ENCODE data around the gene SSU72. TPM values are rescaled to one million over a fixed set of nuclear protein-coding genes. Genes with fewer than 3 reads are reported as not detected.

SSU72 gene
- total RNA-seq, 2 experiments from 2014 or later: 95.4 to 101 TPM

DNA sequence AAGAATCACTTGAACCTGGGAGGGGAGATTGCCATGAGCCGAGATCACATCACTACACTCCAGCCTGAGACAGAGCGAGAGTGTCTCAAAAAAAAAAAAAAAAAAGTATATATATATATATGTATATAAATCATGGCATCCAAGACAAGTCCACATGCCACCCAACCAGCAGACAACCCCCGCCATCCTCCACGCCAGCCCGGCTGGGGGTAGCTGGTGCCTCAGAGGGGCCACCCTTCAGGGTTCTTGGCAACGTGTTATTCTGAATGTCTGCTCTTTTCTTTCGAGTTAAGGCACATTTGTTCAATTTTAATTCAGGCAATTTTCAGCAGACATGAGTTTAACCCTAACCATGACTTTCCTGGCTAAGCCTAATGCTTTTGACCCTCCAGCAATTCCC lies 24.6 kb downstream of the SSU72 start:
- H3K27me3 Mint-ChIP-seq: no peaks in the 10 kb centered on the region
- intact Hi-C loops (cut with DNase I, micrococcal nuclease): no loop called here
- TF ChIP-seq, protein P1, sequence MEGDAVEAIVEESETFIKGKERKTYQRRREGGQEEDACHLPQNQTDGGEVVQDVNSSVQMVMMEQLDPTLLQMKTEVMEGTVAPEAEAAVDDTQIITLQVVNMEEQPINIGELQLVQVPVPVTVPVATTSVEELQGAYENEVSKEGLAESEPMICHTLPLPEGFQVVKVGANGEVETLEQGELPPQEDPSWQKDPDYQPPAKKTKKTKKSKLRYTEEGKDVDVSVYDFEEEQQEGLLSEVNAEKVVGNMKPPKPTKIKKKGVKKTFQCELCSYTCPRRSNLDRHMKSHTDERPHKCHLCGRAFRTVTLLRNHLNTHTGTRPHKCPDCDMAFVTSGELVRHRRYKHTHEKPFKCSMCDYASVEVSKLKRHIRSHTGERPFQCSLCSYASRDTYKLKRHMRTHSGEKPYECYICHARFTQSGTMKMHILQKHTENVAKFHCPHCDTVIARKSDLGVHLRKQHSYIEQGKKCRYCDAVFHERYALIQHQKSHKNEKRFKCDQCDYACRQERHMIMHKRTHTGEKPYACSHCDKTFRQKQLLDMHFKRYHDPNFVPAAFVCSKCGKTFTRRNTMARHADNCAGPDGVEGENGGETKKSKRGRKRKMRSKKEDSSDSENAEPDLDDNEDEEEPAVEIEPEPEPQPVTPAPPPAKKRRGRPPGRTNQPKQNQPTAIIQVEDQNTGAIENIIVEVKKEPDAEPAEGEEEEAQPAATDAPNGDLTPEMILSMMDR (IDR thresholded peaks at IDR 0.05): no peak
- no peak overlapping the region for H3K4me3 Mint-ChIP-seq
- no peaks in the 10 kb centered on the region for H3K27me3 ChIP-seq (ENCODE audit: control insufficient read depth in 1 of 2, insufficient read depth in 2 of 2, low read length in 2 of 2)
- H3K9me3 Mint-ChIP-seq: no peaks in the 10 kb centered on the region
- H3K36me3 Mint-ChIP-seq (ENCODE audit: low read depth): no peaks in the 10 kb centered on the region
- ATAC-seq (ENCODE audit: poor library complexity) (no peak), DNase-seq (no peak)
- H3K4me1 Mint-ChIP-seq (ENCODE audit: low read depth): no peaks in the 10 kb centered on the region
- no peak overlapping the region for H3K27ac ChIP-seq (ENCODE audit: low read depth in 1 of 2, low read length in 2 of 2)
- H3K9me3 ChIP-seq (ENCODE audit: control insufficient read depth in 1 of 2, insufficient read depth in 1 of 2, low read length in 2 of 2): no peaks in the 10 kb centered on the region
- H3K36me3 ChIP-seq (ENCODE audit: insufficient read depth, low read length): peaks cover 8% of the 10 kb centered on the region
- peaks cover 6% of the 10 kb centered on the region for H3K4me1 ChIP-seq (ENCODE audit: insufficient read depth, low read length)
- no peak overlapping the region for H3K27ac Mint-ChIP-seq
- no peak overlapping the region for H3K4me3 ChIP-seq (ENCODE audit: low read length)
- POLR2A ChIA-PET: no interaction called here
- CTCF ChIA-PET: no interaction called here

DNA sequence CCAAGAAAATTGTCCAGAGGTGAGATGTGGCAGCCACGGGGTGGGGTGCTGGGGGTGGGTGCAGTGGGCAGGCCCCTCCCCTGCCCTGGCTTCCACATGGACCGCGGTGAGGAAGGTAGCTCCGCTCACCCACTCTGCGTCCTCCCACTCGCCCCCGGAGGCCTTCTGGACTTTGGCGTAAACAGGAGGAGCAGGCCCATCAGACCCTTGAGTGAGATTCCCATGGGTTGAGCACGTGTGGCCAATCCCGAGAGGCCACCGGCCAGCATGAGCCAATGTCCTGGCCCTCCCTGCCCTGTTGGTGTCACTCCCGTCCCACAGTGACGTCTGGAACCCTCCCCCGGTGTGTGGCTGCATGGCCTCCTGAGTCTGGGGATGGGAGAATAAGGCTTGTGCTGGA lies 26.1 kb downstream of the SSU72 start:
- POLR2A ChIA-PET: no interaction called here
- no peak for DNase-seq

DNA sequence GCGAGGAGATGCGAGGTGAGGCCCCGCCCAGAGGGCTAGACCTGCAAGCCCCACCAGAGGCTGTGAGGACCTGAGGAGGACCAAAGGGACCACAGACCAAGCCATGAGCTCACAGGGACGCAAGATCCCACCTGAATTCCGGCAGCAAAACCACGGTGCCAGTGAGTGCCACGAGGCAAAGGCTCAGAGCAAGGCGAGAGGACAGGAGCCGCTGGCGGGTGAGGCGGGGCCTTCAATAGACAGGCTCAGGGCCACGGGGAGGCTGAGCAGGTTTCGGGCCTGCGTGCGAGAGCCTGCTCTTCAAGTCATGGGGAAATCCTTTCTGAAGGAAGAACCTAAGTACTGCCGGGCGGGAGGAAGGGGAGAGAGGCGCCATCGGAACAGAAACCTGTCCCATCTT lies 27.2 kb downstream of the SSU72 start:
- H3K27ac Mint-ChIP-seq: peak overlapping the region; percentile 55
- H3K4me1 ChIP-seq (ENCODE audit: insufficient read depth, low read length): peaks cover 7% of the 10 kb centered on the region
- no peaks in the 10 kb centered on the region for H3K36me3 Mint-ChIP-seq (ENCODE audit: low read depth)
- H3K27ac ChIP-seq (ENCODE audit: low read depth in 1 of 2, low read length in 2 of 2): no peak overlapping the region
- H3K9me3 Mint-ChIP-seq: no peaks in the 10 kb centered on the region
- H3K27me3 ChIP-seq (ENCODE audit: control insufficient read depth in 1 of 2, insufficient read depth in 2 of 2, low read length in 2 of 2): no peaks in the 10 kb centered on the region
- no peak for DNase-seq
- no peak overlapping the region for H3K4me3 Mint-ChIP-seq
- intact Hi-C loops (cut with DNase I, micrococcal nuclease): no loop called here
- no peak for ATAC-seq (ENCODE audit: poor library complexity)
- no peaks in the 10 kb centered on the region for H3K27me3 Mint-ChIP-seq
- POLR2A ChIA-PET: no interaction called here
- no peaks in the 10 kb centered on the region for H3K4me1 Mint-ChIP-seq (ENCODE audit: low read depth)
- H3K9me3 ChIP-seq (ENCODE audit: control insufficient read depth in 1 of 2, insufficient read depth in 1 of 2, low read length in 2 of 2): no peaks in the 10 kb centered on the region
- CTCF ChIA-PET: no interaction called here
- H3K4me3 ChIP-seq (ENCODE audit: low read length): no peak overlapping the region
- TF ChIP-seq, protein P1 (IDR thresholded peaks at IDR 0.05): no peak
- peaks cover 15% of the 10 kb centered on the region for H3K36me3 ChIP-seq (ENCODE audit: insufficient read depth, low read length)

More for the DNA sequence above, 26.1 kb downstream of the SSU72 start:
- intact Hi-C loops (cut with DNase I, micrococcal nuclease): no loop called here
- TF ChIP-seq, protein P1 (IDR thresholded peaks at IDR 0.05): no peak
- no peaks in the 10 kb centered on the region for H3K36me3 Mint-ChIP-seq (ENCODE audit: low read depth)
- H3K9me3 Mint-ChIP-seq: no peaks in the 10 kb centered on the region
- no peak overlapping the region for H3K27ac Mint-ChIP-seq
- H3K4me3 Mint-ChIP-seq: no peak overlapping the region
- H3K4me1 ChIP-seq (ENCODE audit: insufficient read depth, low read length): peaks cover 9% of the 10 kb centered on the region
- CTCF ChIA-PET: no interaction called here
- peaks cover 10% of the 10 kb centered on the region for H3K36me3 ChIP-seq (ENCODE audit: insufficient read depth, low read length)
- no peaks in the 10 kb centered on the region for H3K9me3 ChIP-seq (ENCODE audit: control insufficient read depth in 1 of 2, insufficient read depth in 1 of 2, low read length in 2 of 2)
- ATAC-seq (ENCODE audit: poor library complexity): no peak
- no peaks in the 10 kb centered on the region for H3K27me3 ChIP-seq (ENCODE audit: control insufficient read depth in 1 of 2, insufficient read depth in 2 of 2, low read length in 2 of 2)
- H3K27me3 Mint-ChIP-seq: no peaks in the 10 kb centered on the region
- H3K4me3 ChIP-seq (ENCODE audit: low read length): no peak overlapping the region
- H3K4me1 Mint-ChIP-seq (ENCODE audit: low read depth): no peaks in the 10 kb centered on the region
- no peak overlapping the region for H3K27ac ChIP-seq (ENCODE audit: low read depth in 1 of 2, low read length in 2 of 2)

All from CD4-positive, alpha-beta T cell (primary cell).